GM18502 (cell line): ENCODE data around the gene CKAP2L.

Experiments used
- ATAC-seq: cut with Tn5 transposase; IDR thresholded peaks from one replicate; pipeline ENCODE4 v1.9.1; 2021; ENCODE audit warnings: mild to moderate bottlenecking; ENCODE audit not compliant: unreplicated experiment, poor library complexity

Gene CKAP2L

DNA sequence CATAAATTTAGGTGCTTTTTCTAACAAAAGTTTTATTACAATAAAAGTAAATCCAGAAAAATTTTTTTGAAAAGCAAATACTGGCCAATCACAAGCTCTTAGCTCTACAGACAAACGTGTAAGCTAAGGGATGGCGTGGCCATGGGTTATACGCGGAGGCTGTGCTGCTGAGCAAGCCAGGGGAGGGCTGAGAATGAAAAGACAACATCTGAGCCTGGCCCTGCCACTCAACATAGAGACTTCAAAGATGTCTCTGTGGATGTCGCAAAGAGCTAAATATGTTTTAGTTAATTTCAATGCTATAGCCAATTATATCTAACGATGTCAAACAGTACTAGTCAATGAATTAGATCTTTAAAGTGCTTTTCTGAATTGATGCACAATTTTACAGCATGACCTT, 76.9 kb downstream of the CKAP2L start:
- ATAC-seq = no peak
